H1 (cell line): Measurements from ENCODE around the gene COL4A1. TPM values are rescaled to one million over a fixed set of nuclear protein-coding genes. Genes with fewer than 3 reads are reported as not detected.

Source experiments
- CTBP2 ChIP-seq: IDR thresholded peaks from 2 replicates; pipeline ENCODE4 v1.7.0; 2011; ENCODE audit warnings: borderline replicate concordance, mild to moderate bottlenecking, moderate library complexity, mixed read lengths, low read length; ENCODE audit not compliant: insufficient read depth, insufficient read length
- CTCF ChIP-seq, 3 experiments: IDR thresholded peaks; 1 replicate in 2 of 3; 2 replicates in 1 of 3; pipeline versions ENCODE4 v1.5.1 to v1.6.1; 2011; ENCODE audit warnings: low read length in 3 of 3, mild to moderate bottlenecking in 3 of 3, inconsistent platforms in 2 of 3, low read depth in 1 of 3, moderate library complexity in 1 of 3; ENCODE audit not compliant: insufficient read depth in 1 of 3; ENCODE audit errors: control extremely low read depth in 1 of 3
- E2F6 ChIP-seq: IDR thresholded peaks from 2 replicates; pipeline ENCODE4 v1.6.1; 2012; ENCODE audit warnings: inconsistent platforms
- KDM5A ChIP-seq: fragments of 200-600 bp; IDR thresholded peaks from 2 replicates; pipeline ENCODE4 v1.7.1; 2012; ENCODE audit warnings: mild to moderate bottlenecking, low read length, inconsistent platforms, mixed read lengths
- POU5F1 ChIP-seq: IDR thresholded peaks from 2 replicates; pipeline ENCODE4 v1.6.1; 2011; ENCODE audit warnings: low read depth, mild to moderate bottlenecking, low read length, moderate library complexity
- SRF ChIP-seq: IDR thresholded peaks from 2 replicates; pipeline ENCODE4 v1.6.1; 2011; ENCODE audit warnings: mild to moderate bottlenecking, low read depth, low read length, moderate library complexity
- SUZ12 ChIP-seq: fragments of 200-600 bp; sonication (generic); IDR thresholded peaks from 2 replicates; pipeline ENCODE4 v1.6.1; 2012; ENCODE audit warnings: mild to moderate bottlenecking, inconsistent platforms, low read length, moderate library complexity, mixed read lengths
- polyA plus RNA-seq, 7 experiments: library from polyadenylated mRNA; depleted of rRNA in 3 of 7; stranded (reverse) in 5 of 7; unstranded in 2 of 7; fragments of >200 nt in 5 of 7; fragments of 200-250 nt in 2 of 7; gene quantifications; 1 replicate in 5 of 7; 2 replicates in 1 of 7; 4 replicates in 1 of 7; pipeline versions ENCODE4 v1.2.1 to v1.2.3, GENCODE V29; 2011 to 2013; ENCODE audit warnings: missing spikeins in 2 of 7, mixed read lengths in 2 of 7
- total RNA-seq: library from RNA; stranded (reverse); fragmentation: NEBNext Ultra II Directional; extraction: Animal tissue kit (Norgen Biotek cat#: 25700); gene quantifications from 2 replicates; pipeline ENCODE4 v1.2.1, GENCODE V29; 2021
- TF ChIP-seq, protein P1 (sequence below): fragments of 300-600 bp; sonication (generic); IDR thresholded peaks from 2 replicates; pipeline ENCODE4 v1.7.1; 2012; ENCODE audit warnings: low read length, moderate library complexity, mild to moderate bottlenecking, inconsistent platforms; ENCODE audit not compliant: insufficient replicate concordance

The COL4A1 gene
- total and polyA plus RNA-seq, 2 of the 8 experiments (the other 6 are each of a cell fraction or from before 2014, with no cell fraction given), result 30.7 to 82.0 TPM

- TF ChIP-seq, protein P1, sequence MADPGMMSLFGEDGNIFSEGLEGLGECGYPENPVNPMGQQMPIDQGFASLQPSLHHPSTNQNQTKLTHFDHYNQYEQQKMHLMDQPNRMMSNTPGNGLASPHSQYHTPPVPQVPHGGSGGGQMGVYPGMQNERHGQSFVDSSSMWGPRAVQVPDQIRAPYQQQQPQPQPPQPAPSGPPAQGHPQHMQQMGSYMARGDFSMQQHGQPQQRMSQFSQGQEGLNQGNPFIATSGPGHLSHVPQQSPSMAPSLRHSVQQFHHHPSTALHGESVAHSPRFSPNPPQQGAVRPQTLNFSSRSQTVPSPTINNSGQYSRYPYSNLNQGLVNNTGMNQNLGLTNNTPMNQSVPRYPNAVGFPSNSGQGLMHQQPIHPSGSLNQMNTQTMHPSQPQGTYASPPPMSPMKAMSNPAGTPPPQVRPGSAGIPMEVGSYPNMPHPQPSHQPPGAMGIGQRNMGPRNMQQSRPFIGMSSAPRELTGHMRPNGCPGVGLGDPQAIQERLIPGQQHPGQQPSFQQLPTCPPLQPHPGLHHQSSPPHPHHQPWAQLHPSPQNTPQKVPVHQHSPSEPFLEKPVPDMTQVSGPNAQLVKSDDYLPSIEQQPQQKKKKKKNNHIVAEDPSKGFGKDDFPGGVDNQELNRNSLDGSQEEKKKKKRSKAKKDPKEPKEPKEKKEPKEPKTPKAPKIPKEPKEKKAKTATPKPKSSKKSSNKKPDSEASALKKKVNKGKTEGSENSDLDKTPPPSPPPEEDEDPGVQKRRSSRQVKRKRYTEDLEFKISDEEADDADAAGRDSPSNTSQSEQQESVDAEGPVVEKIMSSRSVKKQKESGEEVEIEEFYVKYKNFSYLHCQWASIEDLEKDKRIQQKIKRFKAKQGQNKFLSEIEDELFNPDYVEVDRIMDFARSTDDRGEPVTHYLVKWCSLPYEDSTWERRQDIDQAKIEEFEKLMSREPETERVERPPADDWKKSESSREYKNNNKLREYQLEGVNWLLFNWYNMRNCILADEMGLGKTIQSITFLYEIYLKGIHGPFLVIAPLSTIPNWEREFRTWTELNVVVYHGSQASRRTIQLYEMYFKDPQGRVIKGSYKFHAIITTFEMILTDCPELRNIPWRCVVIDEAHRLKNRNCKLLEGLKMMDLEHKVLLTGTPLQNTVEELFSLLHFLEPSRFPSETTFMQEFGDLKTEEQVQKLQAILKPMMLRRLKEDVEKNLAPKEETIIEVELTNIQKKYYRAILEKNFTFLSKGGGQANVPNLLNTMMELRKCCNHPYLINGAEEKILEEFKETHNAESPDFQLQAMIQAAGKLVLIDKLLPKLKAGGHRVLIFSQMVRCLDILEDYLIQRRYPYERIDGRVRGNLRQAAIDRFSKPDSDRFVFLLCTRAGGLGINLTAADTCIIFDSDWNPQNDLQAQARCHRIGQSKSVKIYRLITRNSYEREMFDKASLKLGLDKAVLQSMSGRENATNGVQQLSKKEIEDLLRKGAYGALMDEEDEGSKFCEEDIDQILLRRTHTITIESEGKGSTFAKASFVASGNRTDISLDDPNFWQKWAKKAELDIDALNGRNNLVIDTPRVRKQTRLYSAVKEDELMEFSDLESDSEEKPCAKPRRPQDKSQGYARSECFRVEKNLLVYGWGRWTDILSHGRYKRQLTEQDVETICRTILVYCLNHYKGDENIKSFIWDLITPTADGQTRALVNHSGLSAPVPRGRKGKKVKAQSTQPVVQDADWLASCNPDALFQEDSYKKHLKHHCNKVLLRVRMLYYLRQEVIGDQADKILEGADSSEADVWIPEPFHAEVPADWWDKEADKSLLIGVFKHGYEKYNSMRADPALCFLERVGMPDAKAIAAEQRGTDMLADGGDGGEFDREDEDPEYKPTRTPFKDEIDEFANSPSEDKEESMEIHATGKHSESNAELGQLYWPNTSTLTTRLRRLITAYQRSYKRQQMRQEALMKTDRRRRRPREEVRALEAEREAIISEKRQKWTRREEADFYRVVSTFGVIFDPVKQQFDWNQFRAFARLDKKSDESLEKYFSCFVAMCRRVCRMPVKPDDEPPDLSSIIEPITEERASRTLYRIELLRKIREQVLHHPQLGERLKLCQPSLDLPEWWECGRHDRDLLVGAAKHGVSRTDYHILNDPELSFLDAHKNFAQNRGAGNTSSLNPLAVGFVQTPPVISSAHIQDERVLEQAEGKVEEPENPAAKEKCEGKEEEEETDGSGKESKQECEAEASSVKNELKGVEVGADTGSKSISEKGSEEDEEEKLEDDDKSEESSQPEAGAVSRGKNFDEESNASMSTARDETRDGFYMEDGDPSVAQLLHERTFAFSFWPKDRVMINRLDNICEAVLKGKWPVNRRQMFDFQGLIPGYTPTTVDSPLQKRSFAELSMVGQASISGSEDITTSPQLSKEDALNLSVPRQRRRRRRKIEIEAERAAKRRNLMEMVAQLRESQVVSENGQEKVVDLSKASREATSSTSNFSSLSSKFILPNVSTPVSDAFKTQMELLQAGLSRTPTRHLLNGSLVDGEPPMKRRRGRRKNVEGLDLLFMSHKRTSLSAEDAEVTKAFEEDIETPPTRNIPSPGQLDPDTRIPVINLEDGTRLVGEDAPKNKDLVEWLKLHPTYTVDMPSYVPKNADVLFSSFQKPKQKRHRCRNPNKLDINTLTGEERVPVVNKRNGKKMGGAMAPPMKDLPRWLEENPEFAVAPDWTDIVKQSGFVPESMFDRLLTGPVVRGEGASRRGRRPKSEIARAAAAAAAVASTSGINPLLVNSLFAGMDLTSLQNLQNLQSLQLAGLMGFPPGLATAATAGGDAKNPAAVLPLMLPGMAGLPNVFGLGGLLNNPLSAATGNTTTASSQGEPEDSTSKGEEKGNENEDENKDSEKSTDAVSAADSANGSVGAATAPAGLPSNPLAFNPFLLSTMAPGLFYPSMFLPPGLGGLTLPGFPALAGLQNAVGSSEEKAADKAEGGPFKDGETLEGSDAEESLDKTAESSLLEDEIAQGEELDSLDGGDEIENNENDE, result no peak
- TF ChIP-seq CTCF (IDR thresholded peaks at IDR 0.05; ENCODE audit: control extremely low read depth in 1 of 3, insufficient read depth in 1 of 3, low read depth in 1 of 3, low read length in 3 of 3) (no peak), CTBP2 (no peak), SUZ12 (no peak), E2F6 (no peak), SRF (no peak), KDM5A (no peak), POU5F1 (no peak)
These were observed 35.6 kb downstream of the COL4A1 start (continued) for GRCh38 chr13:110271313-110271712.
